CD4-positive, alpha-beta T cell treated with Interleukin-15 for 1 hour (primary cell): ENCODE results near the gene LRRN4CL.
"Not testable (repeated sequence)": the region's sequence is repeated elsewhere in the genome, so short reads cannot be mapped to it uniquely, and the experiment has no call there.

Experiments used
- DNase-seq: peaks from one replicate; pipeline ENCODE4 v3.0.0-alpha.2; 2020

The LRRN4CL gene

DNA sequence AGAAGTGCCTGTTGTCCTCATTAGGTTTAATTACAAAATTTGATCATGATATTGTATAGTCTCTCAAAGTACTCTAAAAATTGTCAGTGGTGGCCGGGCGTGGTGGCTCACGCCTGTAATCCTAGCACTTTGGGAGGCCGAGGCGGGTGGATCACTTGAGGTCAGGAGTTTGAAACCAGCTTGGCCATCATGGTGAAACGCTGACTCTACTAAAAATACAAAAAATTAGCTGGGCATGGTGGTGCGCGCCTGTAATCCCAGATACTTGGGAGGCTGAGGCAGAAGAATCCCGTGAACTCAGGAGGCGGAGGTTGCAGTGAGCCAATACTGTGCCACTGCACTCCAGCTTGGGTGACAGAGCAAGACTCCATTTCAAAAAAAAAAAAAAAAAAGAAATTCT, 13.9 kb downstream of the LRRN4CL start:
- DNase-seq = not testable (repeated sequence)

DNA sequence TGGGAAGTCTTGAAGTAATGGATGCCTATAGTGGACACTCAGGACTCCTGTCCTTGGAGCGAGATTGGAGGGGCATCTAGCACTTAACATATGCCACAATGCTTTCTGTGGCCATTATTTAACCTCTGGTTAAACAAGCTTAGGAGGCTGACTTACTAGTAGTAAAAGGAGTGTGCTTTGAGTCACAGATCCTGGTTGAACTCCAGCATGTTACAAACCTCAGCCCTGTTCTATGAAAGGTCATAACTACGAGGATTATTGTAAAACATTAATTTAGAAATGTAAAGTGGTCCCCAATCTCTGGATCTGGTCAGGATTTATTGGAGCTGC, 16.2 kb downstream of the LRRN4CL start:
- DNase-seq = no peak

DNA sequence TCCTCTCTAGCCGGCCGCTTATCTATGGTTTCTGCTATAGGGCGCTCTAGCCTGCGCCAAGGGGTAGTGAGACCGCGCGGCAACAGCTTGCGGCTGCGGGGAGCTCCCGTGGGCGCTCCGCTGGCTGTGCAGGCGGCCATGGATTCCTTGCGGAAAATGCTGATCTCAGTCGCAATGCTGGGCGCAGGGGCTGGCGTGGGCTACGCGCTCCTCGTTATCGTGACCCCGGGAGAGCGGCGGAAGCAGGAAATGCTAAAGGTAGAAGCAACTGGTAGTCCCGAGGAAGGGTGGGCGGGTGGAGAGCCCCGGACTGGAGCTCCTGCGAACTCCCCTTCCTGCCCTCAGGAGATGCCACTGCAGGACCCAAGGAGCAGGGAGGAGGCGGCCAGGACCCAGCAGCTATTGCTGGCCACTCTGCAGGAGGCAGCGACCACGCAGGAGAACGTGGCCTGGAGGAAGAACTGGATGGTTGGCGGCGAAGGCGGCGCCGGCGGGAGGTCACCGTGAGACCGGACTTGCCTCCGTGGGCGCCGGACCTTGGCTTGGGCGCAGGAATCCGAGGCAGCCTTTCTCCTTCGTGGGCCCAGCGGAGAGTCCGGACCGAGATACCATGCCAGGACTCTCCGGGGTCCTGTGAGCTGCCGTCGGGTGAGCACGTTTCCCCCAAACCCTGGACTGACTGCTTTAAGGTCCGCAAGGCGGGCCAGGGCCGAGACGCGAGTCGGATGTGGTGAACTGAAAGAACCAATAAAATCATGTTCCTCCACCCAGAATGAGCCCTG, 17.5 kb downstream of the LRRN4CL start, which contains the start of the genes LBHD1 and UQCC3:
Gene LBHD1 (minus strand): TSS at position 660 of the 782 bp plus-strand sequence. CDS start 2,236 bp downstream, outside the sequence.
Gene UQCC3 (plus strand): TSS at position 66 of the 782 bp plus-strand sequence. CDS start 73 bp downstream, at position 139.
- DNase-seq = peak; percentile 77

DNA sequence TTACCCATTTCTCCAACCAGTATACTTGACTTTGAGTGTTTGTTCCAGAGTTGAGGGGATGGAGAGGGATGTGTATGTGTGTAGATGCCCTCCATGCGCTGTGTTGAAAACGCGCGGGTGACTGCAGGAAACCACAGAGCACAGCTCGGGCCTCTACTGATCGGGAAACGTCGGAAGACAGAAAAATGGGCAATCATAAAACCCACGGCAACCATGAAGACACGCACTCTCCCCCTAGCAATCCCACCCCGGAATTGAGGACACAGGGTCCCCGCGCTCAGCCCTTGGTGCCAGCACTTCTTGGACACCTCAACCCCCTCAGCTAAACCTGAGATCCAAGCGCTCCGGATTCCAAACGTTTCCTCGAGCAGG, 18.1 kb downstream of the LRRN4CL start:
- no peak for DNase-seq

DNA sequence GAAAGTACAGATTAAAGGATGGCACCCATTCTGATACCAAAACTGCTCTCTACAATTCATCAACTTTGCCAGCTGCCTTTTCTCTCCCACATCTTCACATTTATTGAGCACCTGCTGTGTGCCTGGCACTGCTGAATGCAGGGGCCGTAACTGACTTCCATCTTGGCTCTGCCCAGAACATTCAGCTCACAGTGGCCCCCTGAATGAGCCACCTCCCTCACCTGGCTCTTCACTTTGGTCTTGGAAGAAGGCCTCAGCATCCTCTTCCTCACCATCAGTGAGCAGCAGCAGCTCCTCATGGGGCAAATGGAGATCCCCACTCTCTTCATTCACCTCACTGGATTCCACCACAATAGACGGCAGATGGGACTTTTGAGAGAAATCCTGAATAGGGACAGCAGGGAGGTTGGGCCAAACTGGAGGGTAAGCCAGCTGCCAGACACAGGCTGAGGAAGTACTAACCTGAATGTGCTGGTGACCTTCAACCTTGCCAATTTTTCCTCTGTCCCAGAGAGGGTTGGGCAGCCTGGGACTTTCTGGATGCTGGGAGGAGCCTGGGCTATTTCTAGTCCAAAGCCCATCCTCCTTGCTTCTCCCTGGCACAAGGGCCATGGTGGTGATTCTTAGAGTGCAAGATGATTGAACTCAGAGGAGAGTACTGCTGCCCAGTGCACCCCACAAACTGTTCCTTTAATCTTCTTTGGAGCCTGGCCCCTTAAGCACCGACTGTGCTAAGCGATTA, 19.7 kb downstream of the LRRN4CL start:
- no peak for DNase-seq

DNA sequence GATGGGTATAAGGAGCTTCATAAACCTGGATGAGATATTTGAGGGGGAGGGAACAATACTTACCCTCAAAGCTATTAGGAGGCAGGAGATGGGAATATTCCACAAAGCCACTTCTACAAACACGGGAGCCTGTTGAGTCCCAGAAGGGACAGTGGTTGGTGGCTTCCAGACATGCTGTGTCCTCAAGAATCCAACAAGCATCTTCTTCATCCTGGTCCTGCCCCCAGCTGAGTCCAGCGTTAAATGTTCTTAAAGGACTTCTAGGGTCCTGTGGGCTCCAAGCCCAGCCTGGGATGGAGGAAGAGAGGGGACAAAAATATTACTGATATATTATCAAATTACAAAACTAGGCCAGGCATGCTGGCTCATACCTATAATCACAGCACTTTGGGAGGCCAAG, 21.9 kb downstream of the LRRN4CL start:
- DNase-seq = no peak

DNA sequence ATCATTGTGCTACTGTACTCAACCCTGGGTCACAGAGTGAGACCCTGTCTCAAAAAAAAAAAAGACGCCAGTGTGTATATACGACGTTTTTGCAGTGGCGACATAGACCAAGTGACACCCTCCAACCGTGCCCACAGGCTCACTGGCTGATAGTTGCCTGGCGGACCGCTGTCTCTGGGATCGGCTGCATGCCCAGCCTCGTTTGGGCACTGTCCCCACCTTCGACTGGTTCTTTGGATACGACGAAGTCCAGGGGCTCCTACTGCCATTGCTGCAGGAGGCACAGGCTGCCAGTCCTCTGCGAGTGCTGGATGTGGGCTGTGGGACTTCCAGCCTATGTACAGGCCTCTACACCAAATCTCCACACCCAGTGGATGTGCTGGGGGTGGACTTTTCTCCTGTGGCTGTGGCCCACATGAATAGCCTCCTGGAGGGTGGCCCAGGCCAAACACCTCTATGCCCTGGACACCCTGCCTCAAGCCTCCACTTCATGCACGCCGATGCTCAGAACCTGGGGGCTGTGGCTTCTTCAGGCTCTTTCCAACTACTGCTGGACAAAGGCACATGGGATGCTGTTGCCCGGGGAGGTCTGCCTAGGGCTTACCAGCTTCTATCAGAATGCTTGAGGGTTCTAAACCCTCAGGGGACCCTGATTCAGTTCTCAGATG, 22.9 kb downstream of the LRRN4CL start:
- no peak for DNase-seq

DNA sequence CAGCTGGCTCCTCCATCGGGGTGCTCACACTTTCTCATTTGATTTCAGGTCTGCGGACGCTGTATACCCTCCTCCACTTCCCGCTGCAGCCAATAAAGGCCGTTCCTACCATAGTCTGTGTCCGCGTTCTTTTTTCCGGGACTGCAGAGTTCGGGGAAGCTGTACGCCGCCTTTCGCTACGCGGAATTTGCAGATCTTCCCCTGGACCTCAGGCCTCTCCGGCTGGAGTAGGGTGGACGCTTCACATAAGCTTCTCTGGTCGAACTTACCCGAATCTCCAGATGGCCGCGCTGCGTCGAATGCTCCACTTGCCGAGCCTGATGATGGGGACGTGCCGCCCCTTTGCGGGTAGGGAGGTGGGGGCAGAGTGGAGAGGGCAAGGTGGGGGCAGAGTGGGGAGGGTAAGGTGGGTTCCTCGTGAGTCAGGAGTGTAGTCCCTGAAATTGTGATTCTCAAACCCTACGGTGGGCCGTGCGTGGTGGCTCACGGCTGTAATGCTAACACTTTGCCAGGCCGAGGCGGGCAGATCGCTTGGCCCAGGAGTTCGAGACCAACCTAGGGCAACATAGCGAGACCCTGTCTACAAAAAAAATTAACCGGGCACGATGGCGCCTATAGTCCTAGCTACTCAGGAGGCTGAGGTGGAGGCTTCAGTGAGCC, 23.6 kb downstream of the LRRN4CL start:
- DNase-seq = peak; percentile 64

DNA sequence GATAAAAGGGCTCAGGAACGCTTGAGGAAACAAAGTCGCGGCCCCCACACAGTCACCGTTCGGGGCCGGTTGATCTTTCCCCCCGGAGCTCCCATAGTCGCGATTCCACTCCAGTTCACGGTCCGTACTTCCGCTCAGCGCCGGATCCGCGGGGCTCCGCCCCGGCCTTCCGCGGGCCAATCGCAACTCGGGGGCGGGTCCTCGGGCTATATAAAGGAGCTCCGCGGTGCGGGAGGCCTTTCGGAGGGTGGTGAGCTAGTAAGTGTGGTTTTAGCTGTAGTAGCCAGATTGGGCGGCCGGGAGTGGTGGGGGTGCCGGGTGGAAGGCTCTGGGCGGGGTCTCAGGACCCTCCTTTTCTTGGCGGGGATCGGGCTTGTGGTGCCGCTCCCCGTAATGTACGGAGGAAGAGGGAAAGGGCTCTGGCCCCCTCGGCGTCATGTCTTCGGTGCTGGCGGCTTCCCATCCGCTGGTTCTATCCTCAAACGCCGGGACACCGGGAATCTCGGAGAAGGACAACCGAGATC, 24.2 kb downstream of the LRRN4CL start, which contains the start of the genes C11orf98 and CSKMT:
Gene C11orf98 (minus strand): TSS at position 136 of the 524 bp plus-strand sequence. CDS start 41 bp downstream, at position 95.
Gene CSKMT (plus strand): TSS at position 238 of the 524 bp plus-strand sequence. CDS start 568 bp downstream, outside the sequence.
- peak; percentile 93 for DNase-seq

DNA sequence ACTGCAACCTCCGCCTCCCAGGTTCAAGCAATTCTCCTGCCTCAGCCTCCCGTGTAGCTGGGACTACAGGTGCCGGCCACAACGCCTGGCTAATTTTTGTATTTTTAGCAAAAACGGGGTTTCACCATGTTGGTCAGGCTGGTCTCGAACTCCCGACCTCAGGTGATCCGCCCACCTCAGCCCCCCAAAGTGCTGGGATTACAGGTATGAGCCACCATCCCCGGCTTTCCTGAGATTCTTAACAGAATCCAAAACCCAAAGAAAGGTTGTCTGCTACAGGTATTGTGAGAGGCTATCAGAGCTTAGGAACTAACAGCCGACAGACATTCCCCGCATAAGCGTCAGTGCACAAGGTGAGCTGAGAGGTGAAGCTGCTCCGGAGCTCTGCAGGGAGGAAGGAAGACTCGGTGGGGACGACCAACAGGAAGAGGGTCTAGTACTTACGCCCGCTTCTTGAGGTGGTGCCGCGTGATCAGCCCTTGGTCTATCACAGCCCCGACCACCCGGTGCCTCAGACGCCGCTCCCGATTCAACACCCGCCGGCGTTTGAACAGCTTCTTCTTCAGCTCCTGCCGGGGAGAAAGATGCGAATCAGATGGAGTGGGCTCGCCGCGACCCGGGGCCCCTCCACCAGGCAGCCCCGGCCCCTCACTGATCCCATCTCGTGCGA, 24.8 kb downstream of the LRRN4CL start:
- peak; percentile 58 for DNase-seq

DNA sequence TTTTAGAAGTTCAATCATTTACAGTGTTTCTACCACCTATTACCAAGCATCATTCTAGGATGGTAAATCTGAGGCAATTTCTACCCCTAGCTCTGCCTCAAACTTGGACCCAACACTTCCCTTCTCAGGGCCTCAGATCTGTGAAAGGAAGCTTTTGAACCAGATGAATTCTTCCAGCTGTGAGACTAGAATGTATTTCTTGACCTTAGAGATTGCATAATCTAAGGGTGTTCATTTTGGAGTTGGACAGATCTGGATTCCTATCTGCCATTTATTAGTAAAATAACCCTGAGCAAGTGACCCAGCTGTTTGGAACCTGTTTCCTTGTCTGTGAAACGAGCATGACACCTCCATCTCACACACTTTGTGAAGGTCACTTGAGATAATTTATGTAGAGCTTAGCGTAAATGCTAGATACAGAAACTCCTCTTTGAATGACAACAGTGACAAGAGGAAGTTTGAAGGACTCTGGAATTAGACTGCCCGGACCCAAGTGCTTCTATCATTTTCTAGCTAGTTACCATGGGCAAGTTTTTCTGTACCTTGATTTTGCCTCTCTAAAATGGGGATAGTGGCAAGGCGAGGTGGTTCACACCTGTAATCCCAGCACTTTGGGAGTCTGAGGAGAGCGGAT, 32.4 kb downstream of the LRRN4CL start:
- no peak for DNase-seq

DNA sequence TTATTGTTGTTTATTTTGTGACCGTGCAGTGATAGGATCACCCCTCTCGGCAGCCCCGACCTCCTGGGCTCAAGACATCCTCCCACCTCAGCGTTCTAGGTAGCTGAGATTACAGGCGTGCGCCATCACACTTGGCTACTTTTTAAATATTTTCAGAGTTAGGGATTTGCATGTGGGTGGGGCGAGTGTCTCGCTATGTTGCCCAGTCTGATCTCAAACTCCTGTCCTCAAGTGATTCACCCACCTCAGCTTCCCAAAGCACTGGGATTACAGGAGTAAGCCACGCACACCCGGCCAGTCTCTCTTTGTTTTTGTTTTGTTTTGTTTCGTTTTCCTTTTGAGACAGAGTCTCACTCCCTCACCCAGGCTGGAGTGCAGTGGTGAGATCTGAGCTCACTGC, 35.0 kb downstream of the LRRN4CL start:
- no peak for DNase-seq

DNA sequence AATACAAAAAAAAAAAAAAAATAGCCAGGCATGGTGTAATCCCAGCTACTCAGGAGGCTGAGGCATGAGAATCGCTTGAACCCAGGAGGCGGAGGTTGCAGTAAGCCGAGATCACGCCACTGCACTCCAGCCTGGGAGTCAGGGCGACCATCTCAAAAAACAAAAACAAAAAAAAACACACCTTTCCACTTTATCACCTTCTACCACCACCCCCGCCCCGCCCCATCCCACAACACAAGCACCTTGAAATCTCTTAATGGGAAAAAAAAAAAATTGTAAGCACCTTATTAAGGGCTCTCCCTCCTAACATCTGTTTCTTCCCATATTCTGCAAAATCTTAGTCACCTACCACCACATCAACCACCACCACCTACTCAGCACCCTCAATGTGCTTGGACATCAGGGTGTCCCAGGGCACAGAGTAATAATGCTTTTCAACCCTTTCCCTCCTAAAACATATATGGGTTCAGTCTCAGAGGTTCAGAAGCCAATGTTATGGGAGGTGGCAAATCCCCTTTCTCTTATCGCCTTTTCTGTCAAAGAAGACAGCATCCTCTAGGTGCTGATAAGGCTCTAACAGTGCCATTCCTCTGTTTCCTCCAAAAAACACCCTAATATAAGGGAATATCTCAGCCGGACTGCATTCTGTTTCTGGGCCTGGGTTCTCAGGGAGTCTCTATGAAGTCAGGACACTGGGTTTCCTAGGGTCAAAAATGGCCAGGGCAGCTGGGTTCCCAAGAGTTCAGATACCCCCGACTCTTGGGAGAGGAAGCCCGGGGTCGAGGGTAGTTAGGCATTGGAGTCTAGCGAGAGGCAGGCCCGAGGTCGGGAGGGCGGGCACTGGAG, 36.9 kb downstream of the LRRN4CL start:
- peak; percentile 22 for DNase-seq

DNA sequence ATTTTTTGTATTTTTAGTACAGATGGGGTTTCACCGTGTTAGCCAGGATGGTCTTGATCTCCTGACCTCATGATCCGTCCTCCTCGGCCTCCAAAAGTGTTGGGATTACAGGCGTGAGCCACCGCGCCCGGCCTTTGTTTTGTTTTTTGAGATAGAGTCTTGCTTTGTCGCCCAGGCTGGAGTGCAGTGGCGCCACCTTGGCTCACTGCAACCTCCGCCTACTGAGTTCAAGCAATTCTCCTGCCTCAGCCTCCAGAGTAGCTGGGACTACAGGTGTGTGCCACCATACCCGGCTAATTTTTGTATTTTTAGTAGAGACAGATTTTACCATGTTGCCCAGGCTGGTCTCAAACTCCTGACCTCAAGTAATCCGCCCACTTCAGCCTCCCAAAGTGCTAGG, 39.0 kb downstream of the LRRN4CL start:
- not testable (repeated sequence) for DNase-seq

DNA sequence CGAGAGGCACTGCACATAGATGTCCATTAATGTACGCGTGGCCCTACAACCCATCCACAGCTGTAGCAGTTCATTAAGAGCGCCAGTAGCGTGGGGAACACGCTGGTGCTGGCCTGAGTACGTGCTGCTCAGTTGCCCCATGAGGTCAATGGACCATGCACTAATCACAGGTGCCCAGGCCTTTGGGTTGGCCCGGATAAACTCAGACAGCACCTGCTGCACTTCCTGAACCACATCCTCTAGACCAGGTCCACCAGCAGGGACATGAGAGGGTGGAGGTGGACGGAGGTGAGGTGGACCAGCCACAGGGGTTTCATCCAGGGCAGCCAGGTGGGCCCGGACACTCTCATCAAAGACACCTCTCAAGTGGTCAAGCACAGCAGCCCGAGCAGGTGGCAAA, 39.8 kb downstream of the LRRN4CL start:
- DNase-seq = no peak

DNA sequence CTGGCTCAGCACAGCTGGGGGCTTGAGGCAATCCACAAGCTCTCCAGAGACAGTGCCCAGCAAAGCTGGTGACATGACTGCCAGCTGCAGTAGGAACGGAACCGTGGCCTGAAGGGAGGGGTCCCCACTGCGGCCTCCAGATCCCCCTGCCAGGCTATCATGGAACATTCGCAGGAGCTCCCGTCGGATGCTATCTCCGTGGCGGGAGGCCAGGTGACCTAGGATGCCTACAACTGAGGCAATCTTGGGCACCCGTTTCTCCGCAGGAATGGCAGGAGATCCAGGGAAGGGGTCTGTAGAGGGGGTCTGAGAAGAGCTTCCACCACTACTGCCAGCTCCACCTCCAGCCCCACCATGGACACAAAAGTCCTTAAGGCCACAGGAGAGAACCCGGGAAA, 40.4 kb downstream of the LRRN4CL start:
- DNase-seq = no peak

DNA sequence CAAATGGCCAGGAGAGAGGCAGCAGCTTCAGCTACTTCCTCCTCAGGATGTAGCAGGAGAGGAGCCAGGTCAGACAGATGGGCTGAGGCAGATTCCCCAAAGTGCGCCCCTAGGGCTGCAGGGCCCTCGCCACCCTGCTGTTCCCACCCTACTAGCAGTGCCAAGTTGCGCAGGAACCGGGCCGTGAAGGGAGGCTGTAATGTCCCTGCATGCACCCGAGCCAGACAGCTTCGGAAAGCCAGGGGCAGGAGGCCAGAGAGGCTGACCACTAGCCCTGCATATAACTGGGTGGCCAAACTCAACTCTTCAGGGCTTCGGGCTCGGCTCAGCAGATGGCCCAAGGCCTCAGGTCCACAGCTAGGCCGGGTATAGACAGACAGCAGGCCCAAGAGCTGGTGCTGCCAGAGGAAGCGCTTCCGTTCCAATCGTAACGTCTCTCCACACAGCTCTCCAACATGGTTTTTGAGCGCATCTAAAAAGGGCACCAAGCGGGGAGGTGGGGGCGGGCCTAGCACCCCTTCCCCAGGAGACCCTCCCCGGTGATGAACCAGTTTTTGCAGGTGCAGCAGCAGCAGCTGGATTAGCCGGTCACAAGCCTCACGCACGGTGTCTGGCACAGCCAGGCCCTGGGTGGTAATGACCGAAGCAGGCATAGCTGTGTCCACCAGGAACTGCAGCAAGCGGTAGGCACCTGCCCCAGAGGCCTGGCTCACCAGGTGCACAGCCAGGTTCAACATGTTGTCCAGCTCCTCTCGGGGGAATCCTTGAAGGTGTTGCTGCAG, 41.0 kb downstream of the LRRN4CL start:
- no peak for DNase-seq

DNA sequence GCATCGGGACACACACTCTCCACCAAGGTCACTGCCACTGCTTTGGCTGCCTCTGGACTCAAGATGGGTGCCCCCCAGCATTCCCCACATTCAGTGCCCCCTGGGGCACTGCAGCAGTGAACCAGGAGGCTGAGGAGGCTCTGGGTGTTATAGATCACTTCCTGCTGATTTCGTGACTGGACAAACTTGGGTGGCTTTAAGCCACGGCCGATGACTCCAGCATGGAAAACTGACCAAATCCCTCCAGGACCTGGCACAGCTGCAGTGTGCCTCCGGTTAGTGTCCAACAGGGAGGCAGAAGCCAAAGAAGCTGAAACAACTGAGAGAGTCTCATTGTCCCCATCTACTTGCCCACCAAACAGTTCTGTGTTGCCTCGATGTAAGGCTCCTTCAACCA, 41.7 kb downstream of the LRRN4CL start:
- DNase-seq = no peak

DNA sequence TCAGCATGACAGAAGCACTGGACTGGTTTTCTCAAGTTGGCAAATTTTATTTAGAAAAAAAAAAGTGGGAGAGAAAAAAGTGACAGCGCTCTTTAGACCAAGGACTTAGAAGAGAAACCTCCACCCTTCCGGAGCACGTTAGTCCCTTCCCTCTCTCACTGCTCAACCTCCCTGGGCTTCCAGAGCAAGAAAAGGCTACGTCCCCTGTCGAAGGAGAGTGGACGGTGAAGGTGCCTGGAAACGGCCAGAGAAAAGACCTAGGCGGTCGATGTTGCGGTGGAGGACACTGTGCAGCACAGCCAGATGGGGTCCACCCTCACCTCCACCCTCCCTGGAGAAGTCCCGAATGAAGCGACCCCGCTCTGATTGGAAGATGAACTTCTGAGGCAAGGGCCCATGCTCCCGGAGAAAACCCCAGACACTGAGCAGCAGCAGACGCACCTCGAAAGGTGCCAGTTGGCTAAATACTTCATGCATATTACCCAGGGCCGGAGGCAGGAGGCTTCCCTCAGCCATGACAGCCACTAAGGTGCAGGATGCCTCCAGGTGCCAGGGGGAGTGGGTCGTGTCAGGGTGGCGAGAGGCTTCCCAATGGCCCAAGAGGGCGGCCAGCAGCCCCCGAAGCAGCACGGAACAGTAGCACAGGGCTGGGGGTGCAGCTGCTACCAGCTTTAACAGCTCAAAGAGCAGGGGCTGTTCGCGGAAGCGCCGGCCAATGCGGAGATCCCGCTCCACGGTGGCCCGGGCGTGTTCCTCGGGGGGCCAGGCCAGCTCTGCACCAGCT, 42.3 kb downstream of the LRRN4CL start:
- no peak for DNase-seq
